GOT3 (cell line): Measurements from ENCODE around the gene CCDC127.

Source experiments
- DNase-seq: peaks from one replicate; lab custom pipeline; 2025; ENCODE audit warnings: mixed read lengths; lab: John Stamatoyannopoulos, UW

The CCDC127 gene

DNA sequence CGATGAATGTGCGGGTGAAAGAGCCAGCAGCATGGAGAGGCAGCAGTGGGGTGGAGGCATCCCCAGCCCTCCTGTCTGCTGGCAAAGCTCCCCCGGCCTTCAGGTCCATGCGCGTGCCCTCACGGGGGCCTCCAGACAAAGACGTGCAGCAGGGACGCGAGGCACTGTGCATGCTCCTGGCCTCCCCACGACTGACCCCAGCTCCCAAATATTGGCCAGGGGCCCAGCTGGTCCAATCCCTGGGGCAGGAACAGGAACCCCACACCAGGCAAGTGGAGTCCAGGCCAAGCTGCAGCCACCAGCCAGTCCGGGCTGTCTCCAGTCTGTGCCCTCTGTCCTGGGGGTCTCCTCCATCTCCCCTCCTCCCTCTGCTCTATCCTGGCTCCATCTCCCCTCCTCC, 60.2 kb downstream of the CCDC127 start:
- no peak for DNase-seq

DNA sequence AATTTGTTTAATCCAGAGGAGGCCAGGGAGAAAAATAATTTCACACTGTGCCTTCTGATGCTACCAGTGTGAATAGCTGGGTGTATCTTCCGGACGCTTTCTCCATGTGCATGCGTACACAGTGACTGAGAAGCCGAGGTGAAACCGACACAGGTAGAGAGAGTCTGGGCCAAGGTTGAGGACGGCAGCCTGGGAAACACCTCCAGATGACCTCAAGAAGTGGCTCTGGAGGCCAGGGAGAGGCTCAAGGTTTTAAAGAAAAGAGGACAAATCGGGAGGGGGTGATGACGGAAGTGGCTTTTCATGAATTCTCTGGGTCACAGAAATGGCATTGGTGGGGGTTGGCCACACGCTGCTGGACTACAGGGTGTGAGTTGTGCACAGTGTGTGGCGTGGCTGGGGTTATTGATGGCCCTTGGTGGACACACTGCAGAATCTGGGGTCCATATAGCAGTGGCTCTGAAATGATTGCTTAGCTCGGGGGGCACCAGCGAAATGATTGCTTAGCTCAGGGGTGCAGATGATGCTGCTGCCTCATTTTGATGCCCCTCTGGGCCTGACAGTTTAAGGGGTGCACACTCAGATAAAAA, 60.7 kb downstream of the CCDC127 start:
- no peak for DNase-seq

DNA sequence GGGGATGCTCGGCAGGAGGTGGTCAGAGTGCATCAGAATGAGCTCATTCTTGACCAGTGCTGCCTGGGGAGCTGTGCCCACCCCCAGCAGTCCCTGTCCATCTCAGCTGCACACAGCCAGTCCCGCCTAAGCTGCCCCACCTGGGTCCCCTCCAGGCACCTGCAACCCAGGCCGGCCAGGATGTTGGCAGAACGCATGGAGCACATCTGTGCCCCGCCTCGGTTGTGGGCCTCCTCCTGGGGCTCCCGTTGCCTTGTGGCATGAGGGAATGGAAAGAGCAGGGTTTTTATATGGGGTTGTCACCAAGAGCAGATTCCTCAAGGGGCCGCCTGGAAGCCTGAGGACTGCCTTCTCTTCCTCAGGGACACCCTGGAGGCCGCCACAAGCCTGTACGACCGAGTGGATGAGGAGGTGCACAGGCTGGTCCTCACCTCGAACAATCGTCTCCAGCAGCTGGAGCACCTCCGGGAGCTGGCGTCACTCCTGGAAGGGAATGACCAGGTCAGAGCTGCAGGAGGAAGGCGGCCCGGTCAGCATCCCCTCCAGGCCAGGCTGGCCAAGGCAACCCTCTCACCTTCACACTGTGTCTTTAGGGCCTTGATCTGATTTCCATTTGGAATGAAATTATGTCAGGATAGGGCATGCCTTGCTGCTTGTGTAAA, 61.4 kb downstream of the CCDC127 start:
- DNase-seq, result no peak

DNA sequence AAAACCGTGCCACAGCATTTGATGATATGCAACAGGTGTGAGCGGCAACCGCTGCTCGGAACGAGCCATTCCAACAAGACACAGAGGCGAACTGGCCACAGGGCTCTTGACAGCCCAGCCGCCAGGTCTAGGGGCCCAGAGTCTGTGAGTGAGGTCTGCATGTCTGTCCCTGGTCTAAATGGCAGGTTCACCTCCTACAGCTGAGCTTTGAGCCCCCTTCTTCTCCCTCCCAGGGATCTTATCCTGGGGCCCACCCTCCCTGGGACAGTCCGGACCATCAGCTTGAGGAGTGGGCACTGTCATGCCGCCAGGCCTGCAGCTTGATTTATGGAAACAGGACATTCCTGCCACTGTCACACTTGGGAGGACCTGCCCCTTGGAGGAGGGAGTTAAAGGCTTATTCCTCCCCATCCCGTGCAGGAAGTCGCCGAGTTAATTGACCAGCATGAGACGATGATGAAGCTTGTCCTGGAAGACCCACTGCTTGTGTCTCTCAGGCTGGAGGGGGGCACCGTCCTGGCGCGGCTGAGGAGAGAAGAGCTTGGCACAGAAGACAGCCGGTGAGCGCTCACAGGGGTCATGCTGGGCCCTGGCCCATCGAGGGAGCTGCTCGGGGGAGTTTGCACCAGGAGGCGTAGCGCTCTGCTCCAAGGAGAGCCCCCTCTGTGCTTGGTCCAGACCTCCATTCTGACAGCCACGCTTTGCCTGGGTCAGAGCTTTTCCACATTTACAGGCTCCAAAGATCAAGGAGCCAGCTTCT, 62.1 kb downstream of the CCDC127 start:
- DNase-seq, result no peak

DNA sequence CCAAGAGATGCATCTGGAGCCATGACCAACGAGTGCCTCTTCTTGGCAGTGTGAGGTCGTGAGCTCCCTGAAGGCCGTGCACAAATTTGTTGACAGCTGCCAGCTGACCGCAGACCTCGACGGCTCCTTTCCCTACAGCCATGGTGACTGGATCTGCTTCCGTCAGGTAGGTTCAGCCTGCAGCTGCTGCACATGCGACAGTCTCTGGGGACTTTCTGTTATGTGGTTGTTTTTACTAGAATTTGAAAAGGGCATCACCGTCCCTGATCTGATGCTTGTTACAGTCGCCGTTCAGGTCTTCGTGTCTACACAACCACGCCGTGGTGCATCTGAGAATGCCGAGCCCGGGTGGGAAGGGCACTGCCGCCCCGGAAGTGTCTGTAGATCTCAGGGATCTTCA, 63.1 kb downstream of the CCDC127 start:
- no peak for DNase-seq

DNA sequence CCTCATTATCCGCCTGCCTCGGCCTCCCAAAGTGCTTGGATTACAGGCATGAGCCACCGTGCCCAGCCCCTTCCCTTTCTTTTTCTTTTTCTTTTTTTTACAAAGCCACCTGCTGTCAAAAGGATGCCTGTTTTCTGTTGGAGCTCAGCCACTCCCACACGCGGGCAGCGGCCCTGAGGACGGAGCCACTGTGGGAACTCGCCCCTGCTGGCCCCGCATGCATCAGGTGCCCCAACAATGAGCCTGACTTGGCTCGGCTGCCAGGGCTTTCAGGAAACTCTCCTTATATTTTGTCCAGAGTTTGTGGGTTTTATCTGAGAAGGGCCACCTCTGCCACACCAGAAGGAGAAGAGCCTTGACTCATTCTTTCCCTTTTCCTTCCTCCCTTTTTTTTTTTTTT, 63.7 kb downstream of the CCDC127 start:
- no peak for DNase-seq

DNA sequence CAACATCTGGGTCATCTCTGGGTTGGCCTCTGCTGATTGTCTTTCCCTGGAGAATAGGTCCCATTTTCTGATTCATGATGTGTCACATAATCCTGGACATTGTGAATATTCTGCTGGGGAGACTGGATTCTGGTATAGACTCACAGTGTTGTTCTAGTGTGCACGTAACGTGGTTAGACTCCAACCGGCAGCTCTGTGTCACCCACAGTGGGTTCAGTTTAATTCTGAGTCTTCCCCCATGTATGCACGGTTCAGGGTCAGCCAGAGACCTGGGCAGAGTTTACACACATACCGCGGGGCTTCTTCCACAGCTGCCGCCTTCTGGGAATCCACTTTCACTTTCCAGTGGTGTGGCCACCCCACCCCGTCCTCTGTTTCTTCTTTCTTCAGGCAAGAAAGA, 64.7 kb downstream of the CCDC127 start:
- no peak for DNase-seq

DNA sequence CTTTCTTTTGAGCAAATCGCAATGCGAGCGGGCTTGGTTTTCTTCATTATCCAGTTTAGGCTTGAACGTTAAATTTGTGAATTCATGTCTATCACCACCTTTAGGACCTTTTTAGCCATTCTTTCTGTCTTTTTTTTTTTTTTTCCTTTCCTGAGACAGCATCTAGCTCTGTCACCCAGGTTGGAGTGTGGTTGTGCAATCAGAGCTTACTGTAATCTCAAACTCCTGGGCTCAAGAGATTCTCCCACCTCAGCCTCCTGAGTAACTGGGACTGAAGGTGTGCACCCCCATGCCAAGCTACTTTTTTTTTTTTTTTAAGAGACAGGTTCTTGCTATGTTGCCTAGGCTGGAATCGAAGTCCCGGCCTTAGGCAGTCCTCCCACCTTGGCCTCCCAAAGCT, 65.9 kb downstream of the CCDC127 start:
- DNase-seq, result no peak

DNA sequence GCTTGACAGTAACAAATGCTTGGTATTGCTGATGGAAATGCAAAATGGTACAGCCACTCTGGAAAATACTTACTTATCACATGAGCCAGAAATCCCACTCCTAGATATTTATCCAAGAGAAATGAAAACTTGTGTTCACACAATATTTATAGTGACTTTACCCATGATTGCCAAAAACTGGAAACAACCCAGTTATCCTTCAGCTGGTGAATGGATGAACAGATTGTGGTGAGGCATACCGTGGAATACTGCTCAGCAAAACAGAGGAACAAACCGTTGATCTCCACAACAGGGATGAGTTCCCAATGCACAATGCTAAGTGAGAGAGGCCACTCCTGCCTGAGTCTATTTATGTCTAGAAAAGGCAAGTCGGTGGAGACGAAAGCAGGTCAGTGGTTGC, 67.2 kb downstream of the CCDC127 start:
- no peak for DNase-seq

DNA sequence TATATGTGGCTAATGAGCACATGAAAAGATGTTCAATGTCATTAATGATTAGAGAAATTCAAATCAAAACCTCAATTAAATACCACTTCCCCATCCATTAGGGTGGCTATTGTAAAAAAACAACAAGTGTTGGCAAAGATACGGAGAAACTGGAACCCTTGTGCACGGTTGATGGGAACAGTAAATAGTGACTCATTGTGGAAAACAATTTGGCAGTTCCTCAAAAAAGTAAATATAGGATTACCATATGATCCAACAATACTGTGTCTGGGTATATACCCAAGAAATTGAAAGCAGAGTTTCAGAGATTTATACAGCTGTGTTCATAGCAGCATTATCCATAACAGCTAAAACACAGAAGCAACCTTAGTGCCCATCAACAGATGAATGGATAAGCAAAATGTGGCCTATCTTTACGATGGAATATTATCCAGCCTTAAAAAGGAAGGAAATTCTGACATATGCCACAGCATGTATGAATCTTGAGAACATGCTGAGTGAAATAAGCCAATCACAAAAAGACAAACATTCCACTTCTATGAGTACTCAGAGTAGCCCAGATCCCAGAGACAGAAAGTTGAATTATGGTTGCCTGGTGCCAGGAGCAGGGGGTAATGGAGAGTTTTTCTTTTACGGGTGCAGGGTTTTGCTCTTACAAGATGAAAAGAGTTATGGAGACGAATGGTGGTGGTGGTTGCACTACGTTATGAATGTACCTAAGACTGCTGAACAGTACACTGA, 68.0 kb downstream of the CCDC127 start:
- DNase-seq, result no peak

DNA sequence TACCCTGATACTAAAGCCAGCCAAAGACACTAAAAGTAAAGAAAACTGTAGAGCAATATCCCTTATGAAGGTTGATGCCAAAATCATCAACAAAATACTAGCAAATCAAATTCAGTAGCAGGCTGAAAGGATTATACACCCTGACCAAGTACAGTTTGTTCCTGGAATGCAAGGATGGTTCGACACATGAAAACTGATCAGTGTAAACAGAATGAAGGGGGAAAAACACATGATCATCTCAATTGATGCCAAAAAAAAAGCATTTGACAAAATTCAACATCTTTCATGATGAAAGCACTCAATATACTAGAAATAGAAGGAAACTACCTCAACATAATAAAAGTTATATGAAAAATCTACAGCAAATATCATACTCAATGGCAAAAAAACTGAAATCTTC, 70.2 kb downstream of the CCDC127 start:
- DNase-seq, result no peak
